Measurements from ENCODE around the gene ZCCHC14. TPM values are rescaled to one million over a fixed set of nuclear protein-coding genes. Genes with fewer than 3 reads are reported as not detected.

The ZCCHC14 gene
- total RNA-seq, 1 experiment from 2014 or later, result 27.7 TPM

GRCh38 chr16:87541872-87542234 is 49.0 kb upstream of the ZCCHC14 start:
- Mint-ChIP-seq H3K27me3 (ENCODE audit: low read depth) (peaks cover 34% of the 10 kb centered on the region), H3K4me1 (peaks cover 18 to 24% of the 10 kb centered on the region in 2 experiments), H3K27ac (no peak overlapping the region), H3K36me3 (ENCODE audit: insufficient read depth in 1 of 3, low read depth in 3 of 3) (peaks cover 7 to 18% (median 8%) of the 10 kb centered on the region in 3 experiments; a peak in 5 of 7 replicates), H3K9me3 (peaks cover 12 to 17% of the 10 kb centered on the region in 2 experiments), H3K4me3 (no peak overlapping the region)
- Histone ChIP-seq H3K23me2 (ENCODE audit: insufficient read length, low read depth, low read length, poor library complexity, severe bottlenecking) (no peaks in the 10 kb centered on the region), H4K91ac (ENCODE audit: insufficient read length, low read depth, low read length) (no peak overlapping the region), H2AK5ac (ENCODE audit: insufficient read length, low read length) (no peak overlapping the region), H3T11ph (ENCODE audit: low read length) (no peak overlapping the region), H2BK12ac (ENCODE audit: insufficient read length, low read depth, low read length) (no peak overlapping the region), H3K27me3 (ENCODE audit: insufficient read depth, low read length) (no peaks in the 10 kb centered on the region), H4K20me1 (ENCODE audit: control insufficient read depth, insufficient read depth, insufficient read length) (no peaks in the 10 kb centered on the region), H2BK20ac (ENCODE audit: low read depth, low read length, poor library complexity, severe bottlenecking) (no peak overlapping the region), H3K4me2 (ENCODE audit: insufficient read depth, insufficient read length, low read length) (no peak overlapping the region), H3K79me1 (ENCODE audit: insufficient read depth, low read depth, low read length, poor library complexity, severe bottlenecking) (no peaks in the 10 kb centered on the region), H2BK15ac (ENCODE audit: low read depth, low read length) (no peak overlapping the region), H3K14ac (ENCODE audit: insufficient read depth, low read length) (no peak overlapping the region), H3K27ac (ENCODE audit: insufficient read length, low read depth, low read length) (no peak overlapping the region), H3K79me2 (ENCODE audit: insufficient read depth, low read length) (no peaks in the 10 kb centered on the region), H2BK120ac (ENCODE audit: low read depth, low read length, poor library complexity, severe bottlenecking) (no peak overlapping the region), H3K18ac (ENCODE audit: insufficient read length, low read depth, low read length) (no peak overlapping the region), H3K56ac (ENCODE audit: insufficient read length, low read depth, low read length) (no peak overlapping the region), H2BK5ac (ENCODE audit: insufficient read length, low read length) (no peak overlapping the region), H2AFZ (ENCODE audit: low read length) (no peak overlapping the region), H3K4me1 (ENCODE audit: insufficient read depth, low read length) (peaks cover under 1% of the 10 kb centered on the region; the same call in 1 of the 2 replicates), H3K9ac (ENCODE audit: extremely low read depth, insufficient read length, low read length) (no peak overlapping the region), H3K4ac (ENCODE audit: low read depth, low read length) (no peak overlapping the region), H3K23ac (ENCODE audit: insufficient read length, low read depth, low read length) (no peak overlapping the region), H4K5ac (ENCODE audit: insufficient read length, low read depth, low read length) (no peak overlapping the region), H4K8ac (replicated peaks; ENCODE audit: insufficient read length, low read depth, low read length) (no peak overlapping the region), H3K9me3 (ENCODE audit: control insufficient read depth, low read depth, low read length) (no peaks in the 10 kb centered on the region)
- TF ChIP-seq, protein P1, sequence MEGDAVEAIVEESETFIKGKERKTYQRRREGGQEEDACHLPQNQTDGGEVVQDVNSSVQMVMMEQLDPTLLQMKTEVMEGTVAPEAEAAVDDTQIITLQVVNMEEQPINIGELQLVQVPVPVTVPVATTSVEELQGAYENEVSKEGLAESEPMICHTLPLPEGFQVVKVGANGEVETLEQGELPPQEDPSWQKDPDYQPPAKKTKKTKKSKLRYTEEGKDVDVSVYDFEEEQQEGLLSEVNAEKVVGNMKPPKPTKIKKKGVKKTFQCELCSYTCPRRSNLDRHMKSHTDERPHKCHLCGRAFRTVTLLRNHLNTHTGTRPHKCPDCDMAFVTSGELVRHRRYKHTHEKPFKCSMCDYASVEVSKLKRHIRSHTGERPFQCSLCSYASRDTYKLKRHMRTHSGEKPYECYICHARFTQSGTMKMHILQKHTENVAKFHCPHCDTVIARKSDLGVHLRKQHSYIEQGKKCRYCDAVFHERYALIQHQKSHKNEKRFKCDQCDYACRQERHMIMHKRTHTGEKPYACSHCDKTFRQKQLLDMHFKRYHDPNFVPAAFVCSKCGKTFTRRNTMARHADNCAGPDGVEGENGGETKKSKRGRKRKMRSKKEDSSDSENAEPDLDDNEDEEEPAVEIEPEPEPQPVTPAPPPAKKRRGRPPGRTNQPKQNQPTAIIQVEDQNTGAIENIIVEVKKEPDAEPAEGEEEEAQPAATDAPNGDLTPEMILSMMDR (conservative IDR thresholded peaks at IDR 0.05), result no peak
- 100% methylated on average over 2 of the region's 11 CpGs for WGBS (ENCODE audit: extremely low coverage, insufficient read length, low lambda C conversion rate)
- DNase-seq, result no peak
